CD4-positive, alpha-beta T cell treated with Interleukin-17A for 4 hours (primary cell): Measurements from ENCODE around the gene DGKZ.
"Not testable (repeated sequence)": the region's sequence is repeated elsewhere in the genome, so short reads cannot be mapped to it uniquely, and the experiment has no call there.

Experiments used
- DNase-seq: peaks from one replicate; pipeline ENCODE4 v3.0.0-alpha.2; 2020; ENCODE audit warnings: mixed read lengths

The DGKZ gene

GRCh38 chr11:46369458-46370152 is 22.3 kb downstream of the DGKZ start:
- DNase-seq = peak; percentile 65

DNA sequence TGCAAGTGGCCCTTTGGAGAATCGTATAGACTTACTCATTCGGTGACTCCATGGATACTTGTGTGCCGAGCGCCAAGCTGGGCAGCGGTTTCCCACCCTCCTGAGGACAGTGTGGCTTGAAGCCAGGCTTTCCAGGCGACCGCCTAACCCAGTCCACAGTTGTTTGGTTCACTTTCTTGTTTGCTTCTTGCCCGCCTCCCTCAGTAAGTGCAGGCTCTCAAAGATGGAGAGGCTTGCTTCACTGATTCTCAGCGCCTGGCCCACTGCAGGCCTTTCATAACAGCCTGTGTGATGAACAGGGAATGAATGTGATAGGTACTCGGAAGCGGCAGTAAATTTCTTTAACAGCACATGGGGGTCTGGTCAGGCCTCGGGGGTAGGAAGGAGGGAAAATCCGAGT is 23.0 kb downstream of the DGKZ start:
- no peak for DNase-seq

GRCh38 chr11:46371262-46371661 is 24.0 kb downstream of the DGKZ start:
- DNase-seq = not testable (repeated sequence)

GRCh38 chr11:46372086-46372485 is 24.8 kb downstream of the DGKZ start:
- no peak for DNase-seq

GRCh38 chr11:46372501-46372900 is 25.2 kb downstream of the DGKZ start:
- DNase-seq = not testable (repeated sequence)

DNA sequence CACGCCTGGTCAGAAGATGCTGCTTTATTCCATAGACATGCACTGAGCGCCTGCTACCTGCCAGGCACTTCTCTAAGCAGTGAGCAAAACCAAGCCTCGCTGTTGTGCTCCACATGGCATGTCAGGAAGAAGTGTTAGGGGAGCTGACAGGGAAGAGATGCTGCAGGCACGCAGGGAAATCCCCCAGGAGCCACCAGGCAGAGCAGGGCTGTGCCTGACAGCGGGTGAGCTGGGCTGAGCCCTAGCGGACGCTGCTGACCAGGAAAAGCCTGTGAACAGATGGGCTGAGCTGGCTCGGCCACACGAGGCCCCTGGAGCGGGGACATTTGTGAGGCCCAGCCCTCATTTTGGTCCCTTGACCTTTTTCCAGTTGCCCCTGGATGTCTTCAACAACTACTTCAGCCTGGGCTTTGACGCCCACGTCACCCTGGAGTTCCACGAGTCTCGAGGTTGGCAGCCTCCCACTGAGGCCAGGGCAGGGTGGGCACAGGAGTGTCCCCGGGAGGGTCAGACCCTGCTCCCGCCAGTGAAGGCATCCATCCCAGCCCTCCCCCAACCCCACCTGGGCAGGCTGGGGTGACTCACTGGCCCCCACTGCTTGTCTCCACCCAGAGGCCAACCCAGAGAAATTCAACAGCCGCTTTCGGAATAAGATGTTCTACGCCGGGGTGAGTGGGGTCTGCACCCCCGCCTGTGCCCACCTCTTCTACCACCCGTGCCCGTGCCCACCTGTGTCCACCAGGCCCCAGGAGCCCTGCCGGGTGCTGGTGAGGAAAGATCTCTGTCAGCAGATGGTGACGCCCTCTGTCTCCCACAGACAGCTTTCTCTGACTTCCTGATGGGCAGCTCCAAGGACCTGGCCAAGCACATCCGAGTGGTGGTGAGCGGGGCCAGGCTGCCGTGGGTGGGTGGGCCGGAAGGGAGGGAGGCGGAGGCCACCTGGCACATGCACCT is 26.8 kb downstream of the DGKZ start:
- DNase-seq = no peak

GRCh38 chr11:46374815-46375214 is 27.6 kb downstream of the DGKZ start:
- DNase-seq = no peak

DNA sequence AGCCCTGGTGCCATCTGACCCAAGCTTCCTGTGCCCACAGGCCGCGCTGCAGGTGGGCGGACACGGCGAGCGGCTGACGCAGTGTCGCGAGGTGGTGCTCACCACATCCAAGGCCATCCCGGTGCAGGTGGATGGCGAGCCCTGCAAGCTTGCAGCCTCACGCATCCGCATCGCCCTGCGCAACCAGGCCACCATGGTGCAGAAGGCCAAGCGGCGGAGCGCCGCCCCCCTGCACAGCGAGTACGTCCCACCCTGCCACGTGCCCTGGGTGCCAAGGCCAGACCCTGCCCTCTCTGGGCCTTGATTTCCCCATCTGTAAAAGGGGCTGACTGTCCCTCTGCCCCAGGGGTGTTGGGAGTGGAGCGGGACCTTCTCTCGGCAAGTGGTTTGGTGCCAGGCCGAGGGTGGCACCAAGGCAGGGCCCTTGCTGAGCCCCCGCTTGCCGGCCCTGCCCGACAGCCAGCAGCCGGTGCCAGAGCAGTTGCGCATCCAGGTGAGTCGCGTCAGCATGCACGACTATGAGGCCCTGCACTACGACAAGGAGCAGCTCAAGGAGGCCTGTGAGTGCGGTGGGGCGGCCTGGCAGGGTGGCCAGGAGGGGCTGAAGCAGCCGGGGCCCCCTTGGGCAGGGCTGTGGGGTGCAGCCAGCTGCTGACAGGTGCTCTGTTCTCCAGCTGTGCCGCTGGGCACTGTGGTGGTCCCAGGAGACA is 28.3 kb downstream of the DGKZ start:
- DNase-seq = no peak

DNA sequence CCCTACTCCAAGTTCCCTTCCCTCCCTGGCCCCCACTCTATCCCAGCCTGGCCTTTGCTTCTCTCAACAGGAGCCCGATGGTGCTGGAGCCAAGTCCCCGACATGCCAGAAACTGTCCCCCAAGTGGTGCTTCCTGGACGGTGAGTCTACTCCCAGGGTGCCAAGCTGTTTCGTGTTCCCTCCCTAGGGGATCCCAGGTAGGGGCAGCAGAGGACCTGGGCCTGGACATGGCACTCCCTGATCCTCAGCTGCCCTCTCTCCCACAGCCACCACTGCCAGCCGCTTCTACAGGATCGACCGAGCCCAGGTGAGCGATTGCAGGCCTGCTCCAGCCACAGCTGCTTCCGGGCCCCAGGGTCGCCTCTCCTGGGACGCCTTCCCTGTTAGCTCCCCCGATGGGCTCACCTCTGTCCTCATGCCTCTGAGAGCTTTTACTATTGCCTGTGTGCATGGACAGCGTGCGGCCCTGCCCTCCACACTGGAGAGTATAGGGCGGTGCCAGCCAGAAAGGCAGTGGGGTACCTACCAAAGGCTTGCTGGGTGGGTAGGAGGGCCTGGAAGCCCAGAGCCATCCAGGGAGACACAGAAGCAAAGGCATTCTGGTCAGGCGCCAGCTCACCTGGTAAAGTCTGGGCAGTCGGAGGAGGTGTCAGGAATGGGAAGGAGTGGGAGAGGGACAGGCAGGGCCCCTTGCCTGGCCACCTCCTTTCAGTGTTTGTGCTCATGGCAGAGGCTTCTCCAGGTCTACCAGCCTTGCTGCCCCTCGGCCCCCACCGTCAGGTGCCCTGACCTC is 29.2 kb downstream of the DGKZ start:
- no peak for DNase-seq

DNA sequence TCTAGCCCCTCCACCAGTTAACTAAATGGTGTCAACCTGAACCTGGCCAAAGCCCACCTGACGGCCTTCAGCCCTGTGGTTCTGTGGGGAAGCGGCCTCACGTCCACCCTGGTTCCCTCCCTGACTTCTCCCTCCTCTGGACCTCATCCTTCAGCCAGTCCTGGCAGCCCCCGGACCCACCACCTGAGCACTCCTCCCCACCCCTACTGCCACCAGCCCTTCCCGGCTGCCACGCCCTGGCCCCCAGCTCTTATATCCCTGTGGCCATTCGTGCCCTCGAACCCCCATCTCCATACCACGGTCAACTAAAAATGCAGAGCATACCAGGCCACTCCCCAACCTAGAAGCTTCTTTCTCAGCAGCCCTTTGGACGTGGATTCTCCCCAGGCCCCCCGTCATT is 30.0 kb downstream of the DGKZ start:
- no peak for DNase-seq

- DNase-seq = no peak
These were observed 30.6 kb downstream of the DGKZ start for GRCh38 chr11:46377831-46378230.

DNA sequence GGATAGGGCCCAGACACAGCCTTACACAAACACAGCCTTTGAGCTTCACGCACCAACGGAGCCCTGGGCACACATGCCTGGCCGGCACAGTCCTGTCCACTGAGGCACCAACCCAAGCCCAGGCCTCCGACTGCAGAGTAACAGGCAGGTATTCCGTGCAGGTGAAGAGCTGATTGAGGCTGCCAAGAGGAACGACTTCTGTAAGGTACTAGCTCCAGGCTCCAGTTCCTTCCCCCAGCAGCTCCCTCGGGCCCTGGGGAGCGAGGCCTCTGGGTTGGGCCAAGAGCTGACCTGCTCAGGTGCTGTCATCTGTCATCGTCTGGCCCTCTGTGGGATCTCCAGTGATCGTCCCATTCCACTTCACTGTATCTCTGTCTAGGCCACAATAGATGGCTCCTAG is 31.0 kb downstream of the DGKZ start:
- DNase-seq = no peak

GRCh38 chr11:46378811-46379481 is 31.7 kb downstream of the DGKZ start:
- DNase-seq = no peak

DNA sequence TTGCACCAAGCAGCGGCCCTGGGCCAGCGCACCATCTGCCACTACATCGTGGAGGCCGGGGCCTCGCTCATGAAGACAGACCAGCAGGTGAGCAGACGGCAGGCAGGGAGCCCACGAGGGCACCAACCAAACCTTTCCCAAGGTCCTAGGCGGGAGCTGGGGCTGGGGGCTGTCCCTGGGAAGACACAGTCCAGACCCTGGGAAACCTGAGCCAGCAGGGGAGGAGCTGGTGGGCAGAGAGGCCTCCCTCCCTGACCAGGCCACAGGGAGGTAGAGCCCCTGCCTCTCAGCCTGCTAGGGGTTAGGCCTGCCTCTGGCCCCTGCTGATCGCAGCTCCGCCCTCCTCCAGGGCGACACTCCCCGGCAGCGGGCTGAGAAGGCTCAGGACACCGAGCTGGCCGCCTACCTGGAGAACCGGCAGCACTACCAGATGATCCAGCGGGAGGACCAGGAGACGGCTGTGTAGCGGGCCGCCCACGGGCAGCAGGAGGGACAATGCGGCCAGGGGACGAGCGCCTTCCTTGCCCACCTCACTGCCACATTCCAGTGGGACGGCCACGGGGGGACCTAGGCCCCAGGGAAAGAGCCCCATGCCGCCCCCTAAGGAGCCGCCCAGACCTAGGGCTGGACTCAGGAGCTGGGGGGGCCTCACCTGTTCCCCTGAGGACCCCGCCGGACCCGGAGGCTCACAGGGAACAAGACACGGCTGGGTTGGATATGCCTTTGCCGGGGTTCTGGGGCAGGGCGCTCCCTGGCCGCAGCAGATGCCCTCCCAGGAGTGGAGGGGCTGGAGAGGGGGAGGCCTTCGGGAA is 32.4 kb downstream of the DGKZ start:
- peak; percentile 23 for DNase-seq

DNA sequence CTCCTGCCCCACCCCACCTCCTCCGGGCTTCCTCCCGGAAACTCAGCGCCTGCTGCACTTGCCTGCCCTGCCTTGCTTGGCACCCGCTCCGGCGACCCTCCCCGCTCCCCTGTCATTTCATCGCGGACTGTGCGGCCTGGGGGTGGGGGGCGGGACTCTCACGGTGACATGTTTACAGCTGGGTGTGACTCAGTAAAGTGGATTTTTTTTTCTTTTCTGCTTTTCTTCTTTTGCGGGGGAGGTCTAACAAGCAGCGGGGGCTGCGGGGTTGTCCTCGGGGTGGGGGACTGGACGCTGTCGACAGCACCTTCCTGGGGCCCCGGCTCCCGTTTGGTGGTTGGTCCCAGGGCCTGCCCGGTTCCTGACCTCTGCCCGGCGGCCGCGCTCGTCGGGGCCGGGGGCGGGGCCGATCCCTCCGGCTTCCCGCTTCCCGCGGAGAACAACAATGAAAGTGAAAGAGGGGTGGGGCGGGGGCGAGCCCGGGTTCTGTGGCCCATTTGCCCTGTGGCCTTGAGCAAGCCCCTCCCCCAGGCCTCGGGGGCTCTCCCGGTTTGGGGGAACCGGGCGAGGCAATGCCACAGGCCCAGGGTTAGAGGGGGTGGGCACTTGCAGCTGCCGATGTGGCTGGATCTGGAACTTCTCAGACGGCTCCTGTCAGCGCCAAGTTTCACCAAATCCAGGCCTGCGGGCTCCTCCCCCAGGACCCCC is 33.2 kb downstream of the DGKZ start:
- DNase-seq = peak; percentile 63

GRCh38 chr11:46381048-46381818 is 34.0 kb downstream of the DGKZ start, which contains the start of gene MDK:
Gene MDK, plus strand, starts transcription at chr11:46381669. Its CDS starts 389 bp downstream, at chr11:46382058.
- peak; percentile 23 for DNase-seq

DNA sequence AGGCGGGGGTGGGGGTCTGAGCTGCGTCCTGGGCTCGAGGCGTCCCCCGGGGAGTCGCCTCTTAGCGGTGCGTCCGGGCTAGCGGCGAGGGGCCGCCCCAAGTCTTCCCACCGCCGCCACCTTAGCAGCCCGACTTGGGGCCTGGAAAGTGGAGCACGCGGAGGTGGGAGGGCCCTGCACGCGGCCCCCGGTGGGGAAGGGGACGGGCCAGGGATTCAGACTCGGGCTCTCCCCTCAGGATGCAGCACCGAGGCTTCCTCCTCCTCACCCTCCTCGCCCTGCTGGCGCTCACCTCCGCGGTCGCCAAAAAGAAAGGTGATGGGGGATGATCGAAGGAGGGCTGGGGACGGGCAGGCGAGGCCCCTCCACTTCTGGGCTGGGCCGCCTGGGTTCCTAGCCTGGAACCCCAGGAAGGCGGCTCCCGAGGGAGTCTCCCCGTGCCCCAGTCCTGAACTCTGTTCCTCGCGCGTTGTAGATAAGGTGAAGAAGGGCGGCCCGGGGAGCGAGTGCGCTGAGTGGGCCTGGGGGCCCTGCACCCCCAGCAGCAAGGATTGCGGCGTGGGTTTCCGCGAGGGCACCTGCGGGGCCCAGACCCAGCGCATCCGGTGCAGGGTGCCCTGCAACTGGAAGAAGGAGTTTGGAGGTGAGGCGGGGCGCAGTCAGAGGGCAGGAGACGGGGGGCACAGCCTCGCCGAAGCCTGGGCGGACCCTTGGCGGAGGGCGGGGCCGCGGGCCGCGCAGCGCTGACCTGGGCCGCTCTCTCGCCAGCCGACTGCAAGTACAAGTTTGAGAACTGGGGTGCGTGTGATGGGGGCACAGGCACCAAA is 34.8 kb downstream of the DGKZ start:
- peak; percentile 35 for DNase-seq

DNA sequence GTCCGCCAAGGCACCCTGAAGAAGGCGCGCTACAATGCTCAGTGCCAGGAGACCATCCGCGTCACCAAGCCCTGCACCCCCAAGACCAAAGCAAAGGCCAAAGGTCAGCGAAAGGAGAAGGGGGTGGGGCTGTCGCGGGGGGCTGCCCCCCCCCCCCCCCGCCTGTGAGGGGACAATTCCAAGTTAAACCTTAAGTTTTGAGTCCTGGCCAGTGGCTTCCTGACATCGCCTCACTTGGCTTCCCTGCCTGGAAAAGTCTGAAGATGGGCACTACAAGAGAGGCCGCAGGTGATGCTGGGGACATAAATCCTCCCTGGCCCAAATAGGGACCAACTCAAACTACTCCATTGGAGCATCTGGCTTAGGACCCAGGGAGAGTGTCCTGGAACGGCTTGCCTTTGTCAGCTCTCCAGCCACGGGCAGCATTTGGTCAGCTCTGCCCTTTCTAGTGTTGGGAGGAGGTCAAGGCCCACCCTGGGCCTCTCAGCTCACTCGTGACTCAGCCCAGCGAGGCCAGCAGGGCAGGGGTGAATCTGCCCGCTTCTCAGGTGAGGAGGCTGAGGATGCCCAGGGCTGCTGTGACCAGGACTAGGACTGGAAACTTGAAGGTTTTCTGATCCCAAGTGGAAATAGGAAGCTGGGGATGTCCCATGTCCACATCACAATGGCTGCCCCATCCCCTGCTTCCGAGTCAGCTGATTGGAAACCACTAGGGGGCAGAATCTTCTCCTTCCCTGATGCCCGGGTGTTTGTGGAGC is 35.6 kb downstream of the DGKZ start:
- no peak for DNase-seq
